ENCODE data around the gene FRYL.

The FRYL gene

GRCh38 chr4:48620831-48621230 is 159.2 kb downstream of the FRYL start:
- TF ChIP-seq TAF1 (IDR thresholded peaks at IDR 0.05; ENCODE audit: borderline replicate concordance, insufficient read depth, low read length) (no peak), POLR2AphosphoS5 (IDR thresholded peaks at IDR 0.05; ENCODE audit: low read depth, low read length) (no peak), FOXP2 (optimal IDR thresholded peaks at IDR 0.05; ENCODE audit: borderline replicate concordance, extremely low read depth, extremely low read length, insufficient read depth) (no peak), SIN3A (IDR thresholded peaks at IDR 0.05; ENCODE audit: borderline replicate concordance, insufficient read depth, low read length) (no peak)
- TF ChIP-seq, protein P1, sequence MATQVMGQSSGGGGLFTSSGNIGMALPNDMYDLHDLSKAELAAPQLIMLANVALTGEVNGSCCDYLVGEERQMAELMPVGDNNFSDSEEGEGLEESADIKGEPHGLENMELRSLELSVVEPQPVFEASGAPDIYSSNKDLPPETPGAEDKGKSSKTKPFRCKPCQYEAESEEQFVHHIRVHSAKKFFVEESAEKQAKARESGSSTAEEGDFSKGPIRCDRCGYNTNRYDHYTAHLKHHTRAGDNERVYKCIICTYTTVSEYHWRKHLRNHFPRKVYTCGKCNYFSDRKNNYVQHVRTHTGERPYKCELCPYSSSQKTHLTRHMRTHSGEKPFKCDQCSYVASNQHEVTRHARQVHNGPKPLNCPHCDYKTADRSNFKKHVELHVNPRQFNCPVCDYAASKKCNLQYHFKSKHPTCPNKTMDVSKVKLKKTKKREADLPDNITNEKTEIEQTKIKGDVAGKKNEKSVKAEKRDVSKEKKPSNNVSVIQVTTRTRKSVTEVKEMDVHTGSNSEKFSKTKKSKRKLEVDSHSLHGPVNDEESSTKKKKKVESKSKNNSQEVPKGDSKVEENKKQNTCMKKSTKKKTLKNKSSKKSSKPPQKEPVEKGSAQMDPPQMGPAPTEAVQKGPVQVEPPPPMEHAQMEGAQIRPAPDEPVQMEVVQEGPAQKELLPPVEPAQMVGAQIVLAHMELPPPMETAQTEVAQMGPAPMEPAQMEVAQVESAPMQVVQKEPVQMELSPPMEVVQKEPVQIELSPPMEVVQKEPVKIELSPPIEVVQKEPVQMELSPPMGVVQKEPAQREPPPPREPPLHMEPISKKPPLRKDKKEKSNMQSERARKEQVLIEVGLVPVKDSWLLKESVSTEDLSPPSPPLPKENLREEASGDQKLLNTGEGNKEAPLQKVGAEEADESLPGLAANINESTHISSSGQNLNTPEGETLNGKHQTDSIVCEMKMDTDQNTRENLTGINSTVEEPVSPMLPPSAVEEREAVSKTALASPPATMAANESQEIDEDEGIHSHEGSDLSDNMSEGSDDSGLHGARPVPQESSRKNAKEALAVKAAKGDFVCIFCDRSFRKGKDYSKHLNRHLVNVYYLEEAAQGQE (IDR thresholded peaks at IDR 0.05; ENCODE audit: insufficient read depth in 1 of 2, low read depth in 2 of 2, low read length in 2 of 2): no peak

DNA sequence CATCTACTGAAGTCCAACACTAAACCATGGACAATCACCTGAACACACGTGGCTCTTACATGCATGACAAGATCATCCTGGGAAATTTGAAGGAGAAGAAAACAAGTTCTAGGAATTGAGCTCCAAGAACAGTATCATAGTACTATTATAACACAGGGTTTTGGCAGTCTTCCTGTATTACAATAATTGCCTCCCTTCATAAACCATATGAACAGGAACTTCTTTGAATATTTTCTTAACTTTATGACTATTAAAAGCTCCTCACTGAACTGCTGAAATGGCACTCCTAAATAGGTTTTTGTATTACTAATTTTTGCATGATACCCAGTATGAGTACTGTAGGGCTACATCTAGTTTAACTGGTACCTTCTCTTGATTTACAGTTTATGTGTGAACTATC is 160.0 kb downstream of the FRYL start:
- TF ChIP-seq SIN3A (IDR thresholded peaks at IDR 0.05; ENCODE audit: borderline replicate concordance, insufficient read depth, low read length) (no peak), FOXP2 (optimal IDR thresholded peaks at IDR 0.05; ENCODE audit: borderline replicate concordance, extremely low read depth, extremely low read length, insufficient read depth) (no peak), POLR2AphosphoS5 (IDR thresholded peaks at IDR 0.05; ENCODE audit: low read depth, low read length) (no peak), TAF1 (IDR thresholded peaks at IDR 0.05; ENCODE audit: borderline replicate concordance, insufficient read depth, low read length) (no peak)
- TF ChIP-seq, protein P1 (IDR thresholded peaks at IDR 0.05; ENCODE audit: insufficient read depth in 1 of 2, low read depth in 2 of 2, low read length in 2 of 2): no peak

GRCh38 chr4:48604527-48604926 is 175.6 kb downstream of the FRYL start:
- no peak for TF ChIP-seq SIN3A (IDR thresholded peaks at IDR 0.05; ENCODE audit: borderline replicate concordance, insufficient read depth, low read length)
- TF ChIP-seq, protein P1 (IDR thresholded peaks at IDR 0.05; ENCODE audit: insufficient read depth in 1 of 2, low read depth in 2 of 2, low read length in 2 of 2): no peak
- no peak for TF ChIP-seq FOXP2 (optimal IDR thresholded peaks at IDR 0.05; ENCODE audit: borderline replicate concordance, extremely low read depth, extremely low read length, insufficient read depth)
- no peak for TF ChIP-seq TAF1 (IDR thresholded peaks at IDR 0.05; ENCODE audit: borderline replicate concordance, insufficient read depth, low read length)

GRCh38 chr4:48604041-48604440 is 176.0 kb downstream of the FRYL start:
- TF ChIP-seq FOXP2 (optimal IDR thresholded peaks at IDR 0.05; ENCODE audit: borderline replicate concordance, extremely low read depth, extremely low read length, insufficient read depth) (no peak), SIN3A (IDR thresholded peaks at IDR 0.05; ENCODE audit: borderline replicate concordance, insufficient read depth, low read length) (no peak), TAF1 (IDR thresholded peaks at IDR 0.05; ENCODE audit: borderline replicate concordance, insufficient read depth, low read length) (no peak), POLR2AphosphoS5 (IDR thresholded peaks at IDR 0.05; ENCODE audit: low read depth, low read length) (no peak)
- TF ChIP-seq, protein P1 (IDR thresholded peaks at IDR 0.05; ENCODE audit: insufficient read depth in 1 of 2, low read depth in 2 of 2, low read length in 2 of 2): no peak
